ENCODE data around the gene RFX1.
"Not testable (repeated sequence)": the region's sequence is repeated elsewhere in the genome, so short reads cannot be mapped to it uniquely, and the experiment has no call there.

Gene RFX1

GRCh38 chr19:13981467-13981866 is 24.7 kb downstream of the RFX1 start:
- H3K27me3 Mint-ChIP-seq, result no peaks in the 10 kb centered on the region
- H3K27ac Mint-ChIP-seq, result no peak overlapping the region
- no peaks in the 10 kb centered on the region for H3K9me3 Mint-ChIP-seq
- H3K4me3 Mint-ChIP-seq, result no peak overlapping the region
- peaks cover 16% of the 10 kb centered on the region for H3K36me3 Mint-ChIP-seq (ENCODE audit: low read depth)
- no peak for DNase-seq
- H3K4me1 Mint-ChIP-seq (ENCODE audit: low read depth), result peaks cover 53% of the 10 kb centered on the region

DNA sequence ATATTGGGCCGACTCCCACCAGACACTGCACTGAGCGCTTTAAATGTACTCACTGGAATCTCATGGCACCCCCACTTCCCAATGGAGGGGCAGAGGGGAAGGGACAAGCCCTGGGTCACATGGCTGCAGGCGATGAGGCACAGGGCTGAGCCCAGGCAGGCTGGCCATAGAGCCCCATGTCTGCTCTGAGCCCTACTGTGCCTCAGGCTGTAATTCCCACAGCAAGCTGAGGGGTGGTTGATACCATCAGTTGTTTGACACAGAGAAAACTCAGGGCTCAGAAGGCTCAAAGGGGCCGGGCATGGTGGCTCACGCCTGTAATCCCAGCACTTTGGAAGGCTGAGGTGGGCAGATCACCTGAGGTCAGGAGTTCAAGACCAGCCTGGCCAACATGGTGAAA is 25.1 kb downstream of the RFX1 start:
- Mint-ChIP-seq H3K4me1 (ENCODE audit: low read depth) (peaks cover 48% of the 10 kb centered on the region), H3K4me3 (no peak overlapping the region), H3K27me3 (no peaks in the 10 kb centered on the region)

GRCh38 chr19:13980340-13980739 is 25.8 kb downstream of the RFX1 start:
- H3K4me3 Mint-ChIP-seq, result no peak overlapping the region
- no peak overlapping the region for H3K27ac Mint-ChIP-seq
- H3K36me3 Mint-ChIP-seq (ENCODE audit: low read depth), result peaks cover 27% of the 10 kb centered on the region
- no peaks in the 10 kb centered on the region for H3K9me3 Mint-ChIP-seq
- no peak for DNase-seq
- peaks cover 41% of the 10 kb centered on the region for H3K4me1 Mint-ChIP-seq (ENCODE audit: low read depth)
- H3K27me3 Mint-ChIP-seq, result no peaks in the 10 kb centered on the region

More for the DNA sequence above, 25.1 kb downstream of the RFX1 start:
- H3K36me3 Mint-ChIP-seq (ENCODE audit: low read depth), result peaks cover 21% of the 10 kb centered on the region
- no peaks in the 10 kb centered on the region for H3K9me3 Mint-ChIP-seq
- no peak overlapping the region for H3K27ac Mint-ChIP-seq
- no peak for DNase-seq

DNA sequence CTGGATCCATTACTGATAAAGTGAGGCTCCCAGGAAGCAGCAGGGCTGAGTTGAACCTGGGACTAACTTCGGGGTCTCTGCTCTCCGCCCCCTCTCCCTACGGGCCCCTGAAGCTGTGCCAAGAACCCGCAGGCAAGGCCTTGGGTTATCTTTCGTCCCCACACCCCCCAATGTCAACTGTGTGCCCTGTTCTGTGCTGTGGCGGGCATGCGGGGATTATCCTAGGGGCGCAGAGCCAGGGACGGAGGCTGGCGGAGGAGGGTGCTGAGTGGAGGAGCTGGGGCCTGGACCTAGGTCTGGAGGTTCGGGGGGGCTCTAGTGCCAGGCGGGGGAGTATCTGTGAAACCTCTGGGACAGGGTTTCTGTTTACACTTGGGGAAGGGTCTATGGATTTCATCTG is 26.4 kb downstream of the RFX1 start:
- peaks cover 28% of the 10 kb centered on the region for H3K36me3 Mint-ChIP-seq (ENCODE audit: low read depth)
- H3K4me3 Mint-ChIP-seq, result no peak overlapping the region
- H3K9me3 Mint-ChIP-seq, result no peaks in the 10 kb centered on the region
- H3K27me3 Mint-ChIP-seq, result no peaks in the 10 kb centered on the region
- H3K27ac Mint-ChIP-seq, result peak overlapping the region; percentile 57
- DNase-seq, result no peak
- peaks cover 36% of the 10 kb centered on the region for H3K4me1 Mint-ChIP-seq (ENCODE audit: low read depth)

DNA sequence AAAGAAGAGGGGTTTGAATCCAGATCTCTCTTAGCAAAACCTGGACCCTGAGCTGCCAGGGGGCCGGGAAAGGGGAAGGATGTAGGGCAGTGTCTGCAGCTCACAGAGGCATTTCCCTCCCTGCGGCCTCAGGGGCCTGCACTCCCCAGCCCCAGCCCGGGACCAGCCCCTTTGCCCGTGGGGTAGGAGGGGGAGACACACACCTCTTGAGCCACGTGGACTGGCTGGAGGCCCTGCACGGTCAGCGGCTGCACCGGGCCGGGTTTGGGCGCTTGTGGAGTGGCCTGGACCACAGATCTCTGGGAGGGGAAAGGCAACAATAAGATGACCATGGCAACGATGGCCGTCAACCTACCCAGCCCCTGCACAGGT is 26.9 kb downstream of the RFX1 start:
- Mint-ChIP-seq H3K27me3 (no peaks in the 10 kb centered on the region), H3K9me3 (no peaks in the 10 kb centered on the region), H3K4me1 (ENCODE audit: low read depth) (peaks cover 35% of the 10 kb centered on the region), H3K27ac (peak overlapping the region; percentile 57), H3K4me3 (no peak overlapping the region), H3K36me3 (ENCODE audit: low read depth) (peaks cover 32% of the 10 kb centered on the region)
- no peak for DNase-seq

- peaks cover 36% of the 10 kb centered on the region for H3K36me3 Mint-ChIP-seq (ENCODE audit: low read depth)
- no peaks in the 10 kb centered on the region for H3K27me3 Mint-ChIP-seq
- H3K4me3 Mint-ChIP-seq, result no peak overlapping the region
- H3K4me1 Mint-ChIP-seq (ENCODE audit: low read depth), result peaks cover 36% of the 10 kb centered on the region
- H3K27ac Mint-ChIP-seq, result no peak overlapping the region
- H3K9me3 Mint-ChIP-seq, result no peaks in the 10 kb centered on the region
- peak; percentile 60 for DNase-seq
These were observed 27.5 kb downstream of the RFX1 start for GRCh38 chr19:13978351-13979243.

GRCh38 chr19:13977803-13978202 is 28.3 kb downstream of the RFX1 start:
- H3K9me3 Mint-ChIP-seq, result no peaks in the 10 kb centered on the region
- no peaks in the 10 kb centered on the region for H3K27me3 Mint-ChIP-seq
- no peak for DNase-seq
- peaks cover 38% of the 10 kb centered on the region for H3K36me3 Mint-ChIP-seq (ENCODE audit: low read depth)
- no peak overlapping the region for H3K27ac Mint-ChIP-seq
- no peak overlapping the region for H3K4me3 Mint-ChIP-seq
- peaks cover 30% of the 10 kb centered on the region for H3K4me1 Mint-ChIP-seq (ENCODE audit: low read depth)

- Mint-ChIP-seq H3K27me3 (no peaks in the 10 kb centered on the region), H3K27ac (no peak overlapping the region), H3K9me3 (no peaks in the 10 kb centered on the region), H3K36me3 (ENCODE audit: low read depth) (peaks cover 41% of the 10 kb centered on the region), H3K4me3 (no peak overlapping the region), H3K4me1 (ENCODE audit: low read depth) (peaks cover 19% of the 10 kb centered on the region)
- no peak for DNase-seq
These were observed 29.7 kb downstream of the RFX1 start for GRCh38 chr19:13976446-13976845.

GRCh38 chr19:13975870-13976269 is 30.2 kb downstream of the RFX1 start:
- no peaks in the 10 kb centered on the region for H3K27me3 Mint-ChIP-seq
- H3K36me3 Mint-ChIP-seq (ENCODE audit: low read depth), result peaks cover 43% of the 10 kb centered on the region
- no peaks in the 10 kb centered on the region for H3K9me3 Mint-ChIP-seq
- H3K4me3 Mint-ChIP-seq, result no peak overlapping the region
- H3K4me1 Mint-ChIP-seq (ENCODE audit: low read depth), result peaks cover 19% of the 10 kb centered on the region
- no peak for DNase-seq
- no peak overlapping the region for H3K27ac Mint-ChIP-seq

DNA sequence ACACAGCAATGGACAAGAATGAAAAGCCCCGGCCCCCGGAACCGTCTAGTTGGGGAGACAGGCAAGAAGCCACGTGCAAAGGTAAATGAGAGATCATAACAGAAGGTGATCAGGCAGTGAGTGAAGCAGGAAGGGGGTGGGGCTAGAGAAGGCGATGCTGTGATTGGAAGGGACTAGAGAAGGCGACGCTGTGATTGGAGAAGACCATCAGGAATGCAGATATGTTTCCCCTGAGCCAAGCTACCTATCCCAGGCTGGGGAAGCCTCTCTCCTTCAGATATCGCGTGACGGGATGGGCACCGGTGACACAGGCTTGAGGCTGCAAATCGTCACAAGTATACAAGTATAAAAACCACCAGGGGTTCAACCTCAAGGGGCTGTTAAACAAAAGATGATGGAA is 32.0 kb downstream of the RFX1 start:
- H3K9me3 Mint-ChIP-seq, result no peaks in the 10 kb centered on the region
- H3K4me3 Mint-ChIP-seq, result no peak overlapping the region
- no peak overlapping the region for H3K27ac Mint-ChIP-seq
- peak; percentile 53 for DNase-seq
- no peaks in the 10 kb centered on the region for H3K27me3 Mint-ChIP-seq
- H3K4me1 Mint-ChIP-seq (ENCODE audit: low read depth), result peaks cover 13% of the 10 kb centered on the region
- H3K36me3 Mint-ChIP-seq (ENCODE audit: low read depth), result peaks cover 53% of the 10 kb centered on the region

- not testable (repeated sequence) for H3K4me3 Mint-ChIP-seq
These were observed 32.6 kb downstream of the RFX1 start for GRCh38 chr19:13973479-13973878.

GRCh38 chr19:13972368-13973155 is 33.6 kb downstream of the RFX1 start:
- Mint-ChIP-seq H3K27me3 (no peaks in the 10 kb centered on the region), H3K9me3 (no peaks in the 10 kb centered on the region), H3K27ac (no peak overlapping the region), H3K36me3 (ENCODE audit: low read depth) (peaks cover 61% of the 10 kb centered on the region), H3K4me3 (no peak overlapping the region), H3K4me1 (ENCODE audit: low read depth) (peaks cover 8% of the 10 kb centered on the region)
- DNase-seq, result no peak

More at GRCh38 chr19:13973479-13973878, 32.6 kb downstream of the RFX1 start:
- not testable (repeated sequence) for DNase-seq, H3K27me3 Mint-ChIP-seq, H3K9me3 Mint-ChIP-seq
- Mint-ChIP-seq H3K27ac (peak overlapping the region; percentile 14), H3K4me1 (ENCODE audit: low read depth) (peaks cover 13% of the 10 kb centered on the region), H3K36me3 (ENCODE audit: low read depth) (peaks cover 58% of the 10 kb centered on the region)

DNA sequence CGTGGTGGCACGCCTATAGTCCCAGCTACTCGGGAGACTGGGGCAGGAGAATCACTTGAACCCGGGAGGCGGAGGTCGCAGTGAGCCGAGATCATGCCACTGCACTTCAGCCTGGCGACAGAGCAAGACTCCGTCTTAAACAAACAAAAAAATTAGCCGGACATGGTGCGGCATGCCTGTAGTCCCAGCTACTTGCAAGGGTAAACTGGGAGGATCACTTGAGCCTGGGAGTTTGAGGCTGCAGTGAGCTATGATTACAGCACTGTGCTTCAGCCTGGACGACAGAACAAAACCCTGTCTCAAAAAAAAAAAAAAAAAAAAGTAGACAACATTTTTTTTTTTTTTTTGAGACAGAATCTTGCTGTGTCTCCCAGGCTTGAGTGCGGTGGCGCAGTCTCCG is 34.3 kb downstream of the RFX1 start:
- H3K4me1 Mint-ChIP-seq (ENCODE audit: low read depth); H3K27me3 Mint-ChIP-seq; H3K4me3 Mint-ChIP-seq; H3K9me3 Mint-ChIP-seq; DNase-seq; H3K27ac Mint-ChIP-seq: not testable (repeated sequence)
- H3K36me3 Mint-ChIP-seq (ENCODE audit: low read depth), result peaks cover 68% of the 10 kb centered on the region

GRCh38 chr19:13969897-13970296 is 36.2 kb downstream of the RFX1 start:
- DNase-seq, result no peak
- Mint-ChIP-seq H3K36me3 (ENCODE audit: low read depth) (peaks cover 70% of the 10 kb centered on the region), H3K4me3 (no peak overlapping the region)

DNA sequence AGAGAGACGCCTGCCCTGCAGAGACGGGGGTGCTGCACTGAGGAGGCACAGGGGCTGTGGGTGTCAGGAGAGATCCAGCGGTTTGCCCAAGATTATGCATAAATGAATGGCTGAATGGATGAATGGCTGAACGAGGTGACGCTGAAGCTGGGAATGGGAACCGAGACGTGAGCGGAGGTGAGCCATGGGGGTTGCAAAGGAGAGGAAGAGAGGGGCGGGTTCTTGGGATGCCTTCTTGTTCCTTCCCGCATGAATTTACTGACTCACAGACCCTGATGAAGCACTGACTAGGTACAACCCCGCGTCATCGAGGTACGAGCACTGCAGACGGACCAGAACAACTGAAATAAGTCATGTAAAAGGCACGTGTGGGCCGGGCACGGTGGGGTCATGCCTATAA is 37.1 kb downstream of the RFX1 start:
- Mint-ChIP-seq H3K9me3 (no peaks in the 10 kb centered on the region), H3K27me3 (no peaks in the 10 kb centered on the region), H3K27ac (no peak overlapping the region), H3K4me1 (ENCODE audit: low read depth) (peaks cover 2% of the 10 kb centered on the region), H3K4me3 (no peak overlapping the region), H3K36me3 (ENCODE audit: low read depth) (peaks cover 72% of the 10 kb centered on the region)
- DNase-seq, result no peak

More at GRCh38 chr19:13969897-13970296, 36.2 kb downstream of the RFX1 start:
- Mint-ChIP-seq H3K27me3 (no peaks in the 10 kb centered on the region), H3K27ac (no peak overlapping the region), H3K9me3 (no peaks in the 10 kb centered on the region), H3K4me1 (ENCODE audit: low read depth) (peaks cover 8% of the 10 kb centered on the region)

All from activated T-cell treated with anti-CD3 and anti-CD28 coated beads, Interleukin-2, amount 50 U/mL, for 24 hours (primary cell).